Measurements from ENCODE around the gene SGCE.

Gene SGCE

GRCh38 chr7:94562525-94562924, 93.4 kb downstream of the SGCE start:
- DNase-seq: no peak

GRCh38 chr7:94561841-94562514, 94.0 kb downstream of the SGCE start:
- no peak for DNase-seq

- no peak for DNase-seq
These were observed 96.0 kb downstream of the SGCE start for GRCh38 chr7:94559972-94560371.

- DNase-seq: no peak
These were observed 98.7 kb downstream of the SGCE start for GRCh38 chr7:94557215-94557614.

GRCh38 chr7:94556028-94556427, 99.9 kb downstream of the SGCE start:
- DNase-seq: no peak

- DNase-seq: no peak
These were observed 108.8 kb downstream of the SGCE start for GRCh38 chr7:94547126-94547525.

- DNase-seq: no peak
These were observed 115.5 kb downstream of the SGCE start for GRCh38 chr7:94540428-94540827.
